NB4 (cell line): ENCODE data around the gene CACNA1A.

Experiments
- CTCF ChIP-seq: IDR thresholded peaks from one replicate; pipeline ENCODE4 v1.5.1; 2012; ENCODE audit warnings: low read depth, low read length
- MAX ChIP-seq: IDR thresholded peaks from 2 replicates; pipeline ENCODE4 v1.6.1; 2011; ENCODE audit warnings: low read depth, low read length
- MYC ChIP-seq: IDR thresholded peaks from 2 replicates; pipeline ENCODE4 v1.6.1; 2011; ENCODE audit warnings: low read depth, low read length
- POLR2A ChIP-seq: IDR thresholded peaks from 2 replicates; pipeline ENCODE4 v1.6.1; 2011; ENCODE audit warnings: mild to moderate bottlenecking; ENCODE audit not compliant: insufficient read length; ENCODE audit errors: extremely low read depth

GRCh38 chr19:13226983-13227382, 279.3 kb downstream of the CACNA1A start:
- no peak for TF ChIP-seq POLR2A
- no peak for TF ChIP-seq MAX
- no peak for TF ChIP-seq CTCF
- TF ChIP-seq MYC: no peak
